Neural cell (in vitro differentiated cells): ENCODE measurements around the gene NME9.

Experiments
- EP300 ChIP-seq: fragments of 450-650 bp; conservative IDR thresholded peaks from 2 replicates; pipeline ENCODE4 v1.6.1; 2014; ENCODE audit warnings: antibody characterized with exemption, mild to moderate bottlenecking, moderate library complexity; ENCODE audit not compliant: poor library complexity, severe bottlenecking
- EZH2 ChIP-seq: fragments of 200-600, 300-800 bp; shearing (Covaris generic), sonication (generic); IDR thresholded peaks from 2 replicates; pipeline ENCODE4 v1.6.1; 2014; ENCODE audit warnings: antibody characterized with exemption, low read length, borderline replicate concordance, mild to moderate bottlenecking; ENCODE audit not compliant: insufficient read depth, poor library complexity, severe bottlenecking
- POLR2AphosphoS5 ChIP-seq: IDR thresholded peaks from 2 replicates; pipeline ENCODE4 v1.6.1; 2012
- TAF1 ChIP-seq: IDR thresholded peaks from 2 replicates; pipeline ENCODE4 v1.6.1; 2012; ENCODE audit warnings: low read depth
- TF ChIP-seq, protein P1 (sequence below): fragments of 450-650 bp; IDR thresholded peaks from 2 replicates; pipeline ENCODE4 v1.5.1; 2014; ENCODE audit warnings: antibody characterized with exemption, mild to moderate bottlenecking, moderate library complexity; ENCODE audit not compliant: poor library complexity, severe bottlenecking

DNA sequence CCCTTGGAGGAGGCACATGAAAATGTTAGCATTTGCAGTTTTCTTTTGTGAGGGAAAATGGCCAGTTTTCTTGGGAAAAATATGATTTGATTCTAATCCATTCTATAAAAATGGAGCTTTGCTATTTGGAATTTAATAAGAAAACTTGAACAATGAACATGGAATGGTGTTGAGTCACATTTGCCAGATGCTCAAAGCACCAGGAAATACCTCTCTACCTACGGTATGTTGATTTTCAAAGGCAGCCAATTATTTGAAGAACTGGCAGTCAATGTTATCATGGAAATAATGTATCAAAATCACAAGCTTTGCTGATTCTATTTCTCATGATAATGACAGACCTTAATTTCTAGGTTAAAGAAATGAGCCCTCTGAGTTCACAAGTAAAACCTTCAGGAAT is 14.9 kb downstream of the NME9 start:
- TF ChIP-seq, protein P1, sequence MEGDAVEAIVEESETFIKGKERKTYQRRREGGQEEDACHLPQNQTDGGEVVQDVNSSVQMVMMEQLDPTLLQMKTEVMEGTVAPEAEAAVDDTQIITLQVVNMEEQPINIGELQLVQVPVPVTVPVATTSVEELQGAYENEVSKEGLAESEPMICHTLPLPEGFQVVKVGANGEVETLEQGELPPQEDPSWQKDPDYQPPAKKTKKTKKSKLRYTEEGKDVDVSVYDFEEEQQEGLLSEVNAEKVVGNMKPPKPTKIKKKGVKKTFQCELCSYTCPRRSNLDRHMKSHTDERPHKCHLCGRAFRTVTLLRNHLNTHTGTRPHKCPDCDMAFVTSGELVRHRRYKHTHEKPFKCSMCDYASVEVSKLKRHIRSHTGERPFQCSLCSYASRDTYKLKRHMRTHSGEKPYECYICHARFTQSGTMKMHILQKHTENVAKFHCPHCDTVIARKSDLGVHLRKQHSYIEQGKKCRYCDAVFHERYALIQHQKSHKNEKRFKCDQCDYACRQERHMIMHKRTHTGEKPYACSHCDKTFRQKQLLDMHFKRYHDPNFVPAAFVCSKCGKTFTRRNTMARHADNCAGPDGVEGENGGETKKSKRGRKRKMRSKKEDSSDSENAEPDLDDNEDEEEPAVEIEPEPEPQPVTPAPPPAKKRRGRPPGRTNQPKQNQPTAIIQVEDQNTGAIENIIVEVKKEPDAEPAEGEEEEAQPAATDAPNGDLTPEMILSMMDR: no peak
- TF ChIP-seq POLR2AphosphoS5: no peak
- no peak for TF ChIP-seq EZH2
- TF ChIP-seq TAF1: no peak
- TF ChIP-seq EP300: no peak
